ENCODE data around the gene PIAS1. TPM values are rescaled to one million over a fixed set of nuclear protein-coding genes. Genes with fewer than 3 reads are reported as not detected.

Gene PIAS1
- total RNA-seq, 5 donors from 2014 or later (not counting 1 experiment from before 2014, with no cell fraction given): 63.7 to 96.5 (median 70.3) TPM

- Mint-ChIP-seq H3K9me3 (no peaks in the 10 kb centered on the region), H3K36me3 (no peaks in the 10 kb centered on the region), H3K27ac (no peak overlapping the region), H3K4me1 (no peaks in the 10 kb centered on the region), H3K4me3 (no peak overlapping the region), H3K27me3 (peaks cover 21 to 35% of the 10 kb centered on the region in 2 donors)
- Histone ChIP-seq H3K4me3 (ENCODE audit: control insufficient read depth in 1 of 2, extremely low read depth in 1 of 2, low read length in 1 of 2) (no peak overlapping the region), H3K27ac (ENCODE audit: low read length) (no peak overlapping the region), H3K4me1 (ENCODE audit: control insufficient read depth in 1 of 2, extremely low read depth in 1 of 2, insufficient read depth in 2 of 2, low read length in 2 of 2) (no peaks in the 10 kb centered on the region), H3K9me3 (no peaks in the 10 kb centered on the region), H3K27me3 (replicated peaks in 1 of 2; ENCODE audit: control insufficient read depth in 2 of 2, extremely low read depth in 1 of 2, insufficient read depth in 2 of 2, low read length in 1 of 2) (peaks cover 0 to 18% of the 10 kb centered on the region in 2 experiments), H3K36me3 (ENCODE audit: control insufficient read depth in 2 of 2, extremely low read depth in 1 of 2, insufficient read depth in 1 of 2, low read length in 1 of 2) (no peaks in the 10 kb centered on the region)
- WGBS (ENCODE audit: insufficient coverage): no CpG with 5 or more reads among the region's 1 CpG
- DNase-seq (no peak), ATAC-seq (replicated peaks in 1 of 4) (no peak)
- ChIA-PET POLR2A (no interaction called here), CTCF (no interaction called here)
Observed at GRCh38 chr15:68032672-68033071, 21.4 kb upstream of the PIAS1 start.

- H3K27ac ChIP-seq (ENCODE audit: low read length): no peak overlapping the region
- no peak overlapping the region for H3K27ac Mint-ChIP-seq
- H3K4me3 Mint-ChIP-seq: no peak overlapping the region
- ChIA-PET CTCF (no interaction called here), POLR2A (no interaction called here)
- ATAC-seq (replicated peaks in 1 of 4) (no peak), DNase-seq (no peak)
- no peaks in the 10 kb centered on the region for H3K4me1 ChIP-seq (ENCODE audit: control insufficient read depth in 1 of 2, extremely low read depth in 1 of 2, insufficient read depth in 2 of 2, low read length in 2 of 2)
- peaks cover 25 to 47% of the 10 kb centered on the region in 2 donors for H3K27me3 Mint-ChIP-seq
- H3K36me3 Mint-ChIP-seq: no peaks in the 10 kb centered on the region
- H3K4me1 Mint-ChIP-seq: no peaks in the 10 kb centered on the region
- no peaks in the 10 kb centered on the region for H3K36me3 ChIP-seq (ENCODE audit: control insufficient read depth in 2 of 2, extremely low read depth in 1 of 2, insufficient read depth in 1 of 2, low read length in 1 of 2)
- no peak overlapping the region for H3K4me3 ChIP-seq (ENCODE audit: control insufficient read depth in 1 of 2, extremely low read depth in 1 of 2, low read length in 1 of 2)
- H3K9me3 ChIP-seq: no peaks in the 10 kb centered on the region
- no peaks in the 10 kb centered on the region for H3K9me3 Mint-ChIP-seq
- H3K27me3 ChIP-seq (replicated peaks in 1 of 2; ENCODE audit: control insufficient read depth in 2 of 2, extremely low read depth in 1 of 2, insufficient read depth in 2 of 2, low read length in 1 of 2): peaks cover 0 to 18% of the 10 kb centered on the region in 2 experiments
- no CpG with 5 or more reads among the region's 3 CpGs for WGBS (ENCODE audit: insufficient coverage)
Observed at GRCh38 chr15:68034081-68034480, 20.0 kb upstream of the PIAS1 start.

- no peaks in the 10 kb centered on the region for H3K4me1 ChIP-seq (ENCODE audit: control insufficient read depth in 1 of 2, extremely low read depth in 1 of 2, insufficient read depth in 2 of 2, low read length in 2 of 2)
- Mint-ChIP-seq H3K27me3 (peaks cover 26 to 47% of the 10 kb centered on the region in 2 donors), H3K9me3 (no peaks in the 10 kb centered on the region), H3K4me3 (no peak overlapping the region), H3K27ac (no peak overlapping the region), H3K4me1 (no peaks in the 10 kb centered on the region), H3K36me3 (no peaks in the 10 kb centered on the region)
- ATAC-seq (replicated peaks in 1 of 4) (no peak), DNase-seq (no peak)
- peaks cover 0 to 18% of the 10 kb centered on the region in 2 experiments for H3K27me3 ChIP-seq (replicated peaks in 1 of 2; ENCODE audit: control insufficient read depth in 2 of 2, extremely low read depth in 1 of 2, insufficient read depth in 2 of 2, low read length in 1 of 2)
- no peaks in the 10 kb centered on the region for H3K9me3 ChIP-seq
- H3K4me3 ChIP-seq (ENCODE audit: control insufficient read depth in 1 of 2, extremely low read depth in 1 of 2, low read length in 1 of 2): no peak overlapping the region
- POLR2A ChIA-PET: no interaction called here
- H3K36me3 ChIP-seq (ENCODE audit: control insufficient read depth in 2 of 2, extremely low read depth in 1 of 2, insufficient read depth in 1 of 2, low read length in 1 of 2): no peaks in the 10 kb centered on the region
- WGBS (ENCODE audit: insufficient coverage): 100% methylated on average over 1 of the region's 1 CpG
- H3K27ac ChIP-seq (ENCODE audit: low read length): no peak overlapping the region
- CTCF ChIA-PET: no interaction called here
Observed at GRCh38 chr15:68034719-68035293, 19.3 kb upstream of the PIAS1 start.

- ChIA-PET POLR2A (interaction anchor here in 1 of 2 donors (0.6 kb wide), 1 partner anchor 8 kb away, joined by 5 read pairs; no protein-coding TSS in a partner anchor), CTCF (no interaction called here)
- DNase-seq (no peak), ATAC-seq (replicated peaks in 1 of 4) (no peak)
- Mint-ChIP-seq H3K27ac (no peak overlapping the region), H3K4me1 (no peaks in the 10 kb centered on the region), H3K36me3 (no peaks in the 10 kb centered on the region), H3K27me3 (peaks cover 23 to 40% of the 10 kb centered on the region in 2 donors), H3K9me3 (no peaks in the 10 kb centered on the region), H3K4me3 (no peak overlapping the region)
- Histone ChIP-seq H3K36me3 (ENCODE audit: control insufficient read depth in 2 of 2, extremely low read depth in 1 of 2, insufficient read depth in 1 of 2, low read length in 1 of 2) (no peaks in the 10 kb centered on the region), H3K27ac (ENCODE audit: low read length) (no peak overlapping the region), H3K4me1 (ENCODE audit: control insufficient read depth in 1 of 2, extremely low read depth in 1 of 2, insufficient read depth in 2 of 2, low read length in 2 of 2) (no peaks in the 10 kb centered on the region), H3K27me3 (replicated peaks in 1 of 2; ENCODE audit: control insufficient read depth in 2 of 2, extremely low read depth in 1 of 2, insufficient read depth in 2 of 2, low read length in 1 of 2) (peaks cover 0 to 15% of the 10 kb centered on the region in 2 experiments), H3K9me3 (no peaks in the 10 kb centered on the region), H3K4me3 (ENCODE audit: control insufficient read depth in 1 of 2, extremely low read depth in 1 of 2, low read length in 1 of 2) (no peak overlapping the region)
- no CpG with 5 or more reads among the region's 2 CpGs for WGBS (ENCODE audit: insufficient coverage)
Observed at GRCh38 chr15:68038246-68038645, 15.9 kb upstream of the PIAS1 start.

GRCh38 chr15:68040144-68040543 is 14.0 kb upstream of the PIAS1 start:
- H3K9me3 Mint-ChIP-seq: no peaks in the 10 kb centered on the region
- Histone ChIP-seq H3K27me3 (replicated peaks in 1 of 2; ENCODE audit: control insufficient read depth in 2 of 2, extremely low read depth in 1 of 2, insufficient read depth in 2 of 2, low read length in 1 of 2) (peaks cover 0 to 12% of the 10 kb centered on the region in 2 experiments), H3K36me3 (ENCODE audit: control insufficient read depth in 2 of 2, extremely low read depth in 1 of 2, insufficient read depth in 1 of 2, low read length in 1 of 2) (no peaks in the 10 kb centered on the region), H3K27ac (ENCODE audit: low read length) (no peak overlapping the region), H3K4me3 (ENCODE audit: control insufficient read depth in 1 of 2, extremely low read depth in 1 of 2, low read length in 1 of 2) (no peak overlapping the region), H3K4me1 (ENCODE audit: control insufficient read depth in 1 of 2, extremely low read depth in 1 of 2, insufficient read depth in 2 of 2, low read length in 2 of 2) (no peaks in the 10 kb centered on the region), H3K9me3 (no peaks in the 10 kb centered on the region)
- no CpG with 5 or more reads among the region's 1 CpG for WGBS (ENCODE audit: insufficient coverage)
- ATAC-seq (replicated peaks in 1 of 4) (no peak), DNase-seq (no peak)
- H3K4me3 Mint-ChIP-seq: no peak overlapping the region
- CTCF ChIA-PET: no interaction called here
- peaks cover 21 to 30% of the 10 kb centered on the region in 2 donors for H3K27me3 Mint-ChIP-seq
- POLR2A ChIA-PET: no interaction called here
- H3K4me1 Mint-ChIP-seq: no peaks in the 10 kb centered on the region
- no peak overlapping the region for H3K27ac Mint-ChIP-seq
- no peaks in the 10 kb centered on the region for H3K36me3 Mint-ChIP-seq

- no peaks in the 10 kb centered on the region for H3K9me3 ChIP-seq
- H3K4me3 Mint-ChIP-seq: no peak overlapping the region
- DNase-seq (no peak), ATAC-seq (replicated peaks in 1 of 4) (no peak)
- ChIA-PET CTCF (no interaction called here), POLR2A (no interaction called here)
- no peak overlapping the region for H3K27ac Mint-ChIP-seq
- H3K36me3 Mint-ChIP-seq: no peaks in the 10 kb centered on the region
- no peaks in the 10 kb centered on the region for H3K9me3 Mint-ChIP-seq
- H3K27ac ChIP-seq (ENCODE audit: low read length): no peak overlapping the region
- H3K4me3 ChIP-seq (ENCODE audit: control insufficient read depth in 1 of 2, extremely low read depth in 1 of 2, low read length in 1 of 2): no peak overlapping the region
- H3K36me3 ChIP-seq (ENCODE audit: control insufficient read depth in 2 of 2, extremely low read depth in 1 of 2, insufficient read depth in 1 of 2, low read length in 1 of 2): no peaks in the 10 kb centered on the region
- peaks cover 0 to 18% of the 10 kb centered on the region in 2 experiments for H3K27me3 ChIP-seq (replicated peaks in 1 of 2; ENCODE audit: control insufficient read depth in 2 of 2, extremely low read depth in 1 of 2, insufficient read depth in 2 of 2, low read length in 1 of 2)
- H3K27me3 Mint-ChIP-seq: peaks cover 16 to 19% of the 10 kb centered on the region in 2 donors
- 86% methylated on average over 1 of the region's 5 CpGs for WGBS (ENCODE audit: insufficient coverage)
- no peaks in the 10 kb centered on the region for H3K4me1 Mint-ChIP-seq
- H3K4me1 ChIP-seq (ENCODE audit: control insufficient read depth in 1 of 2, extremely low read depth in 1 of 2, insufficient read depth in 2 of 2, low read length in 2 of 2): no peaks in the 10 kb centered on the region
Observed at GRCh38 chr15:68042156-68042854, 11.8 kb upstream of the PIAS1 start.
